ES-I3 (cell line): ENCODE results near the gene FREM2.

Experiments
- H3K36me3 ChIP-seq: 2 replicates; pipeline ENCODE4 v1.6.1; 2013; ENCODE audit warnings: mild to moderate bottlenecking, low read length, control low read depth, moderate library complexity; ENCODE audit not compliant: insufficient read depth
- H3K4me1 ChIP-seq: 2 replicates; pipeline ENCODE4 v1.6.1; 2013; ENCODE audit warnings: mild to moderate bottlenecking, control low read depth, low read length; ENCODE audit not compliant: insufficient read depth
- H3K9ac ChIP-seq: 2 replicates; pipeline ENCODE4 v1.6.1; 2013; ENCODE audit warnings: low read depth, mild to moderate bottlenecking, low read length, moderate library complexity
- H3K9me3 ChIP-seq: 2 replicates; pipeline ENCODE4 v1.6.1; 2013; ENCODE audit warnings: mild to moderate bottlenecking, low read length, moderate library complexity; ENCODE audit not compliant: control insufficient read depth, insufficient read depth

Gene FREM2

GRCh38 chr13:38897521-38897920, 210.6 kb downstream of the FREM2 start:
- no peaks in the 10 kb centered on the region for H3K9me3 ChIP-seq
- no peaks in the 10 kb centered on the region for H3K4me1 ChIP-seq
- H3K9ac ChIP-seq = no peak overlapping the region
- no peaks in the 10 kb centered on the region for H3K36me3 ChIP-seq

GRCh38 chr13:38898481-38898880, 211.6 kb downstream of the FREM2 start:
- H3K4me1 ChIP-seq = no peaks in the 10 kb centered on the region
- H3K36me3 ChIP-seq = no peaks in the 10 kb centered on the region
- no peak overlapping the region for H3K9ac ChIP-seq
- no peaks in the 10 kb centered on the region for H3K9me3 ChIP-seq

GRCh38 chr13:38899571-38899970, 212.7 kb downstream of the FREM2 start:
- Histone ChIP-seq H3K4me1 (no peaks in the 10 kb centered on the region), H3K9ac (no peak overlapping the region)

GRCh38 chr13:38900188-38900587, 213.3 kb downstream of the FREM2 start:
- no peaks in the 10 kb centered on the region for H3K9me3 ChIP-seq
- no peaks in the 10 kb centered on the region for H3K4me1 ChIP-seq
- H3K36me3 ChIP-seq = no peaks in the 10 kb centered on the region

More at GRCh38 chr13:38899571-38899970, 212.7 kb downstream of the FREM2 start:
- H3K36me3 ChIP-seq = no peaks in the 10 kb centered on the region
- H3K9me3 ChIP-seq = no peaks in the 10 kb centered on the region

GRCh38 chr13:38902551-38902950, 215.7 kb downstream of the FREM2 start:
- no peaks in the 10 kb centered on the region for H3K9me3 ChIP-seq
- no peaks in the 10 kb centered on the region for H3K4me1 ChIP-seq
- no peak overlapping the region for H3K9ac ChIP-seq
- H3K36me3 ChIP-seq = no peaks in the 10 kb centered on the region

More at GRCh38 chr13:38900188-38900587, 213.3 kb downstream of the FREM2 start:
- H3K9ac ChIP-seq = no peak overlapping the region

- no peaks in the 10 kb centered on the region for H3K36me3 ChIP-seq
- H3K9me3 ChIP-seq = no peaks in the 10 kb centered on the region
- no peaks in the 10 kb centered on the region for H3K4me1 ChIP-seq
- no peak overlapping the region for H3K9ac ChIP-seq
Observed at GRCh38 chr13:38905081-38905480, 218.2 kb downstream of the FREM2 start.

- Histone ChIP-seq H3K4me1 (peaks cover 6% of the 10 kb centered on the region; the same call in 1 of the 2 replicates), H3K9ac (no peak overlapping the region), H3K9me3 (no peaks in the 10 kb centered on the region), H3K36me3 (no peaks in the 10 kb centered on the region)
Observed at GRCh38 chr13:38905861-38906260, 219.0 kb downstream of the FREM2 start.

GRCh38 chr13:38908574-38908973, 221.7 kb downstream of the FREM2 start:
- Histone ChIP-seq H3K36me3 (no peaks in the 10 kb centered on the region), H3K4me1 (peaks cover 6% of the 10 kb centered on the region; the same call in 1 of the 2 replicates), H3K9me3 (no peaks in the 10 kb centered on the region), H3K9ac (no peak overlapping the region)

- Histone ChIP-seq H3K9me3 (no peaks in the 10 kb centered on the region), H3K9ac (no peak overlapping the region), H3K4me1 (peaks cover 6% of the 10 kb centered on the region; the same call in 1 of the 2 replicates), H3K36me3 (no peaks in the 10 kb centered on the region; the same call in 1 of the 2 replicates)
Observed at GRCh38 chr13:38914070-38914469, 227.2 kb downstream of the FREM2 start.

- Histone ChIP-seq H3K9me3 (no peaks in the 10 kb centered on the region), H3K36me3 (no peaks in the 10 kb centered on the region; the same call in 1 of the 2 replicates), H3K9ac (no peak overlapping the region), H3K4me1 (no peaks in the 10 kb centered on the region)
Observed at GRCh38 chr13:38921081-38921480, 234.2 kb downstream of the FREM2 start.

GRCh38 chr13:38922170-38922569, 235.3 kb downstream of the FREM2 start:
- no peaks in the 10 kb centered on the region for H3K36me3 ChIP-seq
- H3K9ac ChIP-seq = no peak overlapping the region
- no peaks in the 10 kb centered on the region for H3K4me1 ChIP-seq
- no peaks in the 10 kb centered on the region for H3K9me3 ChIP-seq

- no peak overlapping the region for H3K9ac ChIP-seq
- no peaks in the 10 kb centered on the region for H3K36me3 ChIP-seq
- peaks cover 10% of the 10 kb centered on the region for H3K4me1 ChIP-seq
- no peaks in the 10 kb centered on the region for H3K9me3 ChIP-seq
Observed at GRCh38 chr13:38933786-38934185, 246.9 kb downstream of the FREM2 start.
